GM13976 (cell line): ENCODE data around the gene COG5.
A peak's percentile ranks its signal among the peaks of the same experiment; 100 is the strongest.

Experiments used
- DNase-seq: peaks from one replicate; pipeline ENCODE4 v3.0.0; 2012; ENCODE audit warnings: low spot score
- in situ Hi-C: fragments of 300-500 bp; cut with MboI; formaldehyde crosslinking; loops from one replicate; pipeline ENCODE4 v1.12.0; 2022; ENCODE audit warnings: low sequenced_read_pairs, mixed read lengths, inconsistent platforms; ENCODE audit not compliant: unreplicated experiment
- TF ChIP-seq, protein P1 (sequence below): IDR thresholded peaks from 2 replicates; pipeline ENCODE4 v1.5.1; 2012; ENCODE audit warnings: borderline replicate concordance, mild to moderate bottlenecking; ENCODE audit not compliant: insufficient read depth; ENCODE audit errors: extremely low read depth, missing control alignments, control extremely low read depth

Gene COG5

DNA sequence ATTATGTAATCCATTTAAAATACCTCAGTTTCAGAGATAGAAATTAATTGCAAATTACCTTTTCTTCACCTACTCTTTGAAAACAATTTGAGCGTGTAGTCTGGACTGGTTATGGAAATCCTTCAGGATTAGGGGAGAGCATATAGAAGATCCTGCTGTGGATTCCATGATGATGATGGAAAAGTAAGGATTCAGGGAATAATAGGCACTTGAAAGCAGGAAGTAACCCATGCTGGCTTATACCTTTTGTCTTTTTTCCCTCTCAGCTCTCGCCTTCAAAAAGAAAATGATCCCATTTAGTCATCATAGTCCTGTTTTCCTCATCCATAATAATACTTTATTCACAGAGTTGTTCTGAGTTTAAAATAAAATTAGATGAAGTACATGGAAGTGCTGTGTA lies 390.5 kb downstream of the COG5 start:
- DNase-seq = no peak
- TF ChIP-seq, protein P1, sequence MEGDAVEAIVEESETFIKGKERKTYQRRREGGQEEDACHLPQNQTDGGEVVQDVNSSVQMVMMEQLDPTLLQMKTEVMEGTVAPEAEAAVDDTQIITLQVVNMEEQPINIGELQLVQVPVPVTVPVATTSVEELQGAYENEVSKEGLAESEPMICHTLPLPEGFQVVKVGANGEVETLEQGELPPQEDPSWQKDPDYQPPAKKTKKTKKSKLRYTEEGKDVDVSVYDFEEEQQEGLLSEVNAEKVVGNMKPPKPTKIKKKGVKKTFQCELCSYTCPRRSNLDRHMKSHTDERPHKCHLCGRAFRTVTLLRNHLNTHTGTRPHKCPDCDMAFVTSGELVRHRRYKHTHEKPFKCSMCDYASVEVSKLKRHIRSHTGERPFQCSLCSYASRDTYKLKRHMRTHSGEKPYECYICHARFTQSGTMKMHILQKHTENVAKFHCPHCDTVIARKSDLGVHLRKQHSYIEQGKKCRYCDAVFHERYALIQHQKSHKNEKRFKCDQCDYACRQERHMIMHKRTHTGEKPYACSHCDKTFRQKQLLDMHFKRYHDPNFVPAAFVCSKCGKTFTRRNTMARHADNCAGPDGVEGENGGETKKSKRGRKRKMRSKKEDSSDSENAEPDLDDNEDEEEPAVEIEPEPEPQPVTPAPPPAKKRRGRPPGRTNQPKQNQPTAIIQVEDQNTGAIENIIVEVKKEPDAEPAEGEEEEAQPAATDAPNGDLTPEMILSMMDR = no peak
- in situ Hi-C loops = no loop called here

DNA sequence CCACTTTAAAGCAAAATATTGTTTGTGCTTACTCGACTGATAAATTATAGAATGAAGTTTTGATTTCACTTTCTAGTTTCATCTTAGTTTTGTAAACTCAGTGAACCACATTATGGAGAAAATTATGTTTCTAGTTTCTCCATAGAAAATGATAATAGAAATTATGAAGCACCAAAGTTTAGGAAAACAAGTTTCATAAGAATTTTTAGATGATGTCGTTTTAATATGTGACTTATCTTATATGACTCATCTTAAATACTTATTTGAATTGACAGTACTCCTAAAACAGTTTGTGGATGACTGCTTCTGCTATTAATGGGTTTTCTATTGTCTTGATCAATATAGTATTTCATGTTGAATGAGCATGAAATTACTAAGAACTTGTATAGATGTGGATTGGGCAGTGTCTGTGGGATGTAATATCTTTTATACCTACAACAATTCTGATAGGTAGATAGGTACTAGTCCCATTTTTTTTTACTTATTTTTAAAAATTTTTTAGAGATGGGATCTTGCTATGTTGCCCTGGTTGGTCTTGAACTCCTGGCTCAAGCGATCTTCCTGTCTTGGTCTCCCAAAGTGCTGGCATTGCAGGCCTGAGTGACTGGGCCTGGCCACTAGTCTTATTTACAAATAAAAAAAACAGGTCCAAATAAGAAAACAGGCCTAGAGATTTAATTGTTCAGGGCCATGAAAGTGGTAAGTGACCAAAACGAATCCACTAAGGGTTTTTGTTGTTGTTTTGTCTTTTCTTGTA lies 391.3 kb downstream of the COG5 start:
- TF ChIP-seq, protein P1 = no peak
- in situ Hi-C loops = no loop called here
- DNase-seq = no peak

DNA sequence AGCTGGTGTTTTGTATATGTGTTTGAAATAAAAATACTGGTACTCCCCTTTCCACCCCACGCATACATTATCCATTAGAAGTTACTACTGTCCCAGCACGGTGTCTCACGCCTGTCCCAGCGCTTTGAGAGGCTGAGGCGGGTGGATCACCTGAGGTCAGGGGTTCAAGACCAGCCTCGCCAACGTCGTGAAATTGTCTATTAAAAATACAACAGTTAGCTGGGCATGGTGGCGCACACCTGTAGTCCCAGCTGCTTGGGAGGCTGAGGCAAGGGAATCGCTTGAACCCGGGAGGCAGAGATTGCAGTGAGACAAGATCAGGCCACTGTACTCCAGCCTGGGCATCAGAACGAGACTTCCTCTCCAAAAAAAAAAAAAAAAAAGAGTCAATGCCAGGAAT lies 392.2 kb downstream of the COG5 start:
- TF ChIP-seq, protein P1 = no peak
- DNase-seq = no peak
- in situ Hi-C loops = no loop called here

DNA sequence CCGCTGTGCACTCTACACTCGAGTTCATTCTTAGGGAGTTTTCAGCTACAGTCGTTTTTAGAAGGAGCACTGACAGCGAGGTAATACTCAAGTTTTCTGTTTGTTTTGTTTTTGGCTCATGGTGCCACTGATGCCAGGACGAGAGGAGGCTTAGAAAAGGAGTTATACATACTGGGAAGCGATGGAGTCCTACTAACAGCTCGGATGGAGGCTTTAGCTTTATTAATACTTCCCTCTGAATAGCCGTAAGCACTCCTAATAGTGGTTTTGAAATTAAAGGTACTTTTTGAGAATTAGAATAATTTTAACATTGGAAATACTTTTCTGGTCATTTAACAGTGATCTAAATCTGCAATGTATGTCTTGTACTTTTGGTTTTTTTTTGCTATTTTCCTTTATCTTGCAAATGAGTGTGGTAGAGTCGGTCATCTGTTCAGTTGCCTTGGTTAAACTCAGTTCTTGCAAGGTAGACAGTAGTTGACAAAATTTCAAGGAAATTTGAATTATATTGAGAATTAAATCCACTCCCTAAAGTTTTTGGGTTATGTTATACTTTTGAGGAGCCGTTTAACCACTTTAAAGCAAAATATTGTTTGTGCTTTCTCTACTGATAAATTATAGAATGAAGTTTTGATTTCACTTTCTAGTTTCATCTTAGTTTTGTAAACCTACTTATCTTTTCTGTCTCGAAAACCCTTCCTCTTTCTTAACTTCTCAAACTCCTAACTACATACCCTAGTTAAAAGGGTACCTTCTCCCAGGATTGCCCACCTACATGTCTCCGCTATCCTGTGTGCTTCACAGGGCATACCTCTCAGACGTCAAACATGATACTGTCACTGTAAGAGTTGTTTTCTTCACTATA lies 393.4 kb downstream of the COG5 start:
- in situ Hi-C loops = no loop called here
- TF ChIP-seq, protein P1 = no peak
- peak; percentile 21 for DNase-seq

DNA sequence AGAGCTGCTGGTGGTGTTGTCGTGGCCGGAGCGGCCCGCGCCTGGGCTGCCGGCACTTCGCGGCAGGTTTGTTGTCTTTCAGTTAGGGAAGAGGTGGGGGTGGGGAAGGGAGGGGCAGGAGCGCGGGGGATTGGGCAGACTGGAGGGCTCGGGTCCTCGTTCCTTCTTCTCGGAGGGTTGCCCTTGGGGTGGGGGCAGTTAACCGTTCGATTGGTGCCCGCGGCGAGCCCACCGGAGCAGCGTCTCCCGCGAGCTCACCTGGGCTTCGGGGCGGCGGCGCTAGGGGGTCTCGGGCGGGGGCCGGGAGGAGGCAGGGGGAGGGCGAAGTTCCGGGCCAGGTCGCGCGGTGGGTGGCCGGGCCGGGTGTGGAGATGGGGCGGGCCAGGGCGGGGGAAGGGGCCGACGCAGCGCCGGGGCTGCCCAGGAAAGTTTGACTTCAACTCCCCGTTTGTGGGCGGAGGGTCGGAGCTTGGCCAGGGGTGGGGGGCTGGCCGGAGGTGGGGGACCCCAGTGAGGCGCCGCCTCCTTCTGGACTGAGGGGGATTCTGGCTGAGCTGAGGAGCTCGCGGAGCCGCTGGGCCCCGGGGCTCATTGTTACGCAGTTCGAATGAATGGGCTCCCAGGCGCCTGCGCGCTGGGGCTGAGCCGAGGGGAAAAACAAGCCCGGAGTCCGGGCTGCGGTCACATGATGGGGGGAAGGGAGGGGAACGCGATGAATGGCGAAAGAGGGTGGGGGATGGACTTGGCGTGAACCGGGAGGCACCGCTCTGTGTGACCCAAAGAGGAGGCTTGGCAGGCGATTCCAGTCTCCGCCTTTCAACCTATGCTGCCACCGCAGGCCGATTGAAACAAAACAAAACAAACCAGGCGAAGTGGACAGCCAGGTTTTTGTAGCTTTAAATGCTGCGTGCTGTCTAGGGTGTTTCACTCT lies 394.3 kb downstream of the COG5 start:
- TF ChIP-seq, protein P1 = no peak
- DNase-seq = peak; percentile 86
- in situ Hi-C loops = no loop called here

DNA sequence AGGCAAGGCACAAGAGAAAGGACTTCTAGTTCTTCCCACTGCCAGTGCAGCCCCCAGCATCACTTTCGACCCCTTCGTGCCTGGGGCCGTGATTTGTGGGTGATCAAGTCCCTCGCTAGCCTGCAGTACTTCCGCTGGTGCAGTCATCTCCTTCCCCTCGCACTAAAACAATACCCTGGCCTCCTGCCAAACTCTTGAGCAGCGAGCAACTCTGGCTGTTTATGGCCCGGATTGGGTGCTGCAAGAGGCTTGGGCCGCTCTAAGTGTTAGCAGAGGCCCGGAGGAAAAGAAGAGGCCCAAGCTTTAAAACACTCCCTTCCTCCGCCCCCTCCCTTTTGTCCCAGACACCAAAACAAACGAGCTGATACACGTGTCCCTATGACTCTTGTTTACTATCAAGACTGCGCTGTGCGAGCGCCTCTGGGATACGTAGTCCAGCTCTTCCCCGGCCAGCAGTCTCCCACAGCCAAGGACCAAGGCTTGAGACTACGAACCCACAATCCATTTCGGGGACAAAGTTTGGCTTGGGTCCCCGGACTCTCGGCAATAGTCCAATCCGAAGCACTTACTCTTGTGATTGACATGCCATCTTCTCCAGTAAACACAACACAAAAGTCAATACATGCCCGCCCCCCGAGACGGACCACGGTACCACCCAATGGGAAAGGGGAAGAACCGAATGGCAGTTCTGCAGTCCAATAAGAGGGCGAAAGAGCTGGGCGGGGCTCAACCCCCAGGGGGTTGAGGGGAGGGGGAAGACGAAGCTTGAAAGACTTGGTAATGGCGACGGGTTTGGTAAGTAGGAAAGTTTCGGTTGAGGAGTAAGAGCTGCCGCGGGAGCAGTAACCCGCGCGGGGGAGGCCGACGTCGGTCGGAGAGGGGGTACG lies 395.2 kb downstream of the COG5 start, which contains the start of gene HBP1:
HBP1 (plus strand) TSS at position 771 of the 887 bp plus-strand sequence. CDS start 10,891 bp downstream, outside the sequence.
- DNase-seq = peak; percentile 92
- in situ Hi-C loops = no loop called here
- TF ChIP-seq, protein P1 = no peak
